ENCODE measurements around the gene OSER1. TPM values are rescaled to one million over a fixed set of nuclear protein-coding genes. Genes with fewer than 3 reads are reported as not detected.

Gene OSER1
- total RNA-seq, 1 donor from 2014 or later, result 53.2 TPM

DNA sequence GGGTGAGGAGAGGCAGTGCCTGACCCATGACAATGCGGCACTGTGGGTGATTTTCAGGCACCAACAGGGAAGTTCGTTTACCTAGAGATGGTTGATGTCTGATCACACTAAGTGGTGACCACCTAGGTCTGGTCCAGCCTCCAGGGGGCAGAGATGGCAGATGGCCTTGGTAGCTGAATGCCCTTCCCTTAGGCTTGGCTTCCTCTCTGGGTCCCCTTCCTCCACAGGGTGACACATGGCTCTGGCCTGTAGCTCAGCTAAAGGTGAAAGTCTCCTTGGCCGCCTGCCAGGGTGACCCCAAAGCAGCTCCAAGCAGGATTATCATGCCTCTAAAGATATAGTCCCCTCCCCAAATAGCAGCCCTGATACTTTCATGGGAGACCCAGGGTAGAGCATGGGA lies 43.0 kb upstream of the OSER1 start:
- Histone ChIP-seq H3K4me3 (ENCODE audit: low read depth, low read length) (no peak overlapping the region), H3K27me3 (ENCODE audit: control insufficient read depth, insufficient read depth, low read length) (no peaks in the 10 kb centered on the region), H3K36me3 (ENCODE audit: control insufficient read depth, insufficient read depth, low read length) (no peaks in the 10 kb centered on the region)
- no peak for TF ChIP-seq CTCF (IDR thresholded peaks at IDR 0.05; ENCODE audit: insufficient read depth, low read length, severe bottlenecking)
- no peak for DNase-seq (ENCODE audit: low read depth)
- FAIRE-seq, result no peak

GRCh38 chr20:44251284-44251683 lies 40.7 kb upstream of the OSER1 start:
- no peak for DNase-seq (ENCODE audit: low read depth)
- peaks cover 9% of the 10 kb centered on the region for H3K27me3 ChIP-seq (ENCODE audit: control insufficient read depth, insufficient read depth, low read length)
- no peak overlapping the region for H3K4me3 ChIP-seq (ENCODE audit: low read depth, low read length)
- FAIRE-seq, result no peak
- H3K36me3 ChIP-seq (ENCODE audit: control insufficient read depth, insufficient read depth, low read length), result no peaks in the 10 kb centered on the region
- TF ChIP-seq CTCF (IDR thresholded peaks at IDR 0.05; ENCODE audit: insufficient read depth, low read length, severe bottlenecking), result no peak

DNA sequence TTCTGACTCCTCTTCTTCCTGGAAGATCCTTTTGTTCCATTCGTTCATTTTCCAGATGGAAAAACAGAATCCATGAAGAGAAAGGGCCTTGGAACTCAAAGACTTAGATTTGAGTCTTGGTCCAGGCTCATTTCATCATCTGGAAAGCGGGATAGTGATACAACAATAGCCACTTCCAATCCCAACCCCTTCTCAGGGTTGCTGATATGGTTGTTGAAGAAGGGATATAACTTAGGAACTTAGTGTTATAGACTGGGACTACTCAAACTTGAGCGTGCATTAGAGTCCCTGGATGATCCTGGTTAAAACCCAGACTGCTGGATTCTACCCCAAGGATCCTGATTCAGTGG lies 37.8 kb upstream of the OSER1 start:
- FAIRE-seq (no peak), DNase-seq (ENCODE audit: low read depth) (no peak)
- H3K4me3 ChIP-seq (ENCODE audit: low read depth, low read length), result no peak overlapping the region
- no peak for TF ChIP-seq CTCF (IDR thresholded peaks at IDR 0.05; ENCODE audit: insufficient read depth, low read length, severe bottlenecking)
- peaks cover 9% of the 10 kb centered on the region for H3K27me3 ChIP-seq (ENCODE audit: control insufficient read depth, insufficient read depth, low read length)
- H3K36me3 ChIP-seq (ENCODE audit: control insufficient read depth, insufficient read depth, low read length), result no peaks in the 10 kb centered on the region

DNA sequence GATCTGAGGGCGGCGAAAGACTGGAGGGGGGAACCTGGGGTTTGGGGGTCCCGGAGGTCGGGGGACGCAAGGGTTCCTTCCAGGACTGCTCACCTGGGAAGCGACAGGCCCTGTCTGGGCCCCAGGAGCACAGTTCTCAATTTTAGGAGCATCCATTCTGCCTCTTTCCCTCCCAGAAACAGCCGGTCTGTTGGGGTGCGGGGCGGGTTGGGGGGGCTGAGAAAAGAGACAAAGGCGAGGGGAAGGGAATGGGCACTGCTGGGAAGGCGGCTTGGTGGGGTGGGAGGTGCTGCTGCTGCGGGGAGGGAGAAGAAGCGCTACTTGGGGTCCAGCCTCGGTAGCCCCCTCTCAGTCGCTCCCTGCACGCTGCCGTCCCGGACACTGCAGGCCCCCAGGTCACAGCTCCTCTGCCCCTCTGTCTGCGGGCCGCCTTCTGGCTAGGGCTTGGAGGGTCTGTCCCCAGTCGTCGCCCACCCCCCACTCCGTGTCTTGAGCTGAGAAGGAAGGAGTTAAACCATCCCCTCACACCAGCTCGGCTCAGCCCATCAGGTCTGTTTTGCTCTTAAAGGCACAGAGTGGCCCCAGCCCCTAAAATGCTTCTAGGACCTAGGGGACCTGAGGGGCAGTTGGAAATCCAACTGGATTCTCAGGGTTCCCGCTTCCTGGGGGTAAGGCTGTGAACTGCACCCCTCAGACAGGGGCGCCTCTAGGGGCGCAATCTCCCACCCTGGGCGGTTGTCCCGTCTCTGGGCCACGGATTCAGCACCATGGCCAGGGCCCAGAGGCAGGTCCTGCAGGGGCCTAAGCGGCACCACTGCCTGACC lies 37.2 kb upstream of the OSER1 start:
- FAIRE-seq (no peak), DNase-seq (ENCODE audit: low read depth) (peak; percentile 3)
- TF ChIP-seq CTCF (IDR thresholded peaks at IDR 0.05; ENCODE audit: insufficient read depth, low read length, severe bottlenecking), result peak; percentile 19
- Histone ChIP-seq H3K27me3 (ENCODE audit: control insufficient read depth, insufficient read depth, low read length) (peaks cover 9% of the 10 kb centered on the region), H3K4me3 (ENCODE audit: low read depth, low read length) (no peak overlapping the region), H3K36me3 (ENCODE audit: control insufficient read depth, insufficient read depth, low read length) (no peaks in the 10 kb centered on the region)

DNA sequence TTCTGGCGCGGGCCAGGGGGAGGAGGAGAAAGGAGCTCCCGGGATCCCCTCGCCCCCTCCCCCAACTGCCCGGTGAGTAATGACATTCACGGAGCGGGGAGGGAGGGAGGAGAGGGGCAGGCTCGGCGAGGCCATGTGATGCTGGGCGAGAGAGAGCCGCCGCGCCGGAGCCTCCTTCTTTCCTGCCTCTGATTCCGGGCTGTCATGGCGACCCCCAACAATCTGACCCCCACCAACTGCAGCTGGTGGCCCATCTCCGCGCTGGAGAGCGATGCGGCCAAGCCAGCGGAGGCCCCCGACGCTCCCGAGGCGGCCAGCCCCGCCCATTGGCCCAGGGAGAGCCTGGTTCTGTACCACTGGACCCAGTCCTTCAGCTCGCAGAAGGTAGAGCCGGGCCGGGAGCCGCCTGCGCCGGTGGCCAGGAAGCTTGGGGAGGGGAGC lies 36.6 kb upstream of the OSER1 start, which contains the start of gene GDAP1L1:
GDAP1L1 (plus strand) TSS at position 178 of the 441 bp plus-strand sequence; CDS start at position 205, 27 bp downstream.
- Histone ChIP-seq H3K36me3 (ENCODE audit: control insufficient read depth, insufficient read depth, low read length) (no peaks in the 10 kb centered on the region), H3K4me3 (ENCODE audit: low read depth, low read length) (no peak within 1 kb of the TSS), H3K27me3 (ENCODE audit: control insufficient read depth, insufficient read depth, low read length) (peaks cover 9% of the 10 kb centered on the region)
- TF ChIP-seq CTCF (IDR thresholded peaks at IDR 0.05; ENCODE audit: insufficient read depth, low read length, severe bottlenecking), result no peak
- no peak for DNase-seq (ENCODE audit: low read depth)
- FAIRE-seq, result no peak

All from bronchial epithelial cell (primary cell).